Measurements from ENCODE around the gene PPP2R2C.
A peak's percentile ranks its signal among the peaks of the same experiment; 100 is the strongest.

The PPP2R2C gene

DNA sequence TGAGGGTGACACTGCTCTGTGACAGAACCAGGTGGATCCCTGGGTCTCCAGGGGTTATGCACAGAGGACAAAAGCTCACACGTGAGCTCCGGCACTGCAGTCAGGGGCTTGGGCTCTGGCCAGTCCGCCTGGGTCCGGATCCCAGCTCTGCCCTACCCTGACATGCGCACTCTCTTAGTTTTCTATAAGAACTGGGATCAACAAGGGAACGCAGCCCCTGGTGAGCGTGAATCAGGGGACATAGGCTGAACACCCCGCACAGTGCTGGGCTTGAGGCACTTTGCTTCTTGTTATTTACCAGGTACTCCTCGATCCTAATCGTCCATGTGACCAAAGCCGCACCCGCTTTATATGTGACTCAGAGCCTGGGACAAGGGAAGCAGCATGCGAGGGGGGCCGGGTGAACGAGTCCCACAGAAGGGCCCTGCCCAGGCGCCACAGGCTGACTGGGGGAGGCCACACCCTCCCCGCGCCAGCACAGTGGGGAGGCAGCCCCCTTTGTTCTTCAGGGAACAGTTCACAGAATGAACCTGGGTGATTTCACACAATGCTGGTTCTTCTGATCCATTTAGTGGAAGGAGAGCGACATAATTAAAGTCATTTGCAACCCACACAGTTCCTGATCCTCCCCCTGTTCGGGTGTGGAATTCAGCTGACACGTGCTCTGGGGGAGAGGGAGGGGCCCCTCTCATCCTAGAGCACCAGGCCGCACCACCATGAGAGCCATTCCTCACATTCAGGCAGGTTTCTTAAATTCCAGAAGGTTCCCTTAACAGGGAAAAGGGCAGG lies 147.2 kb downstream of the PPP2R2C start:
- DNase-seq = no peak

DNA sequence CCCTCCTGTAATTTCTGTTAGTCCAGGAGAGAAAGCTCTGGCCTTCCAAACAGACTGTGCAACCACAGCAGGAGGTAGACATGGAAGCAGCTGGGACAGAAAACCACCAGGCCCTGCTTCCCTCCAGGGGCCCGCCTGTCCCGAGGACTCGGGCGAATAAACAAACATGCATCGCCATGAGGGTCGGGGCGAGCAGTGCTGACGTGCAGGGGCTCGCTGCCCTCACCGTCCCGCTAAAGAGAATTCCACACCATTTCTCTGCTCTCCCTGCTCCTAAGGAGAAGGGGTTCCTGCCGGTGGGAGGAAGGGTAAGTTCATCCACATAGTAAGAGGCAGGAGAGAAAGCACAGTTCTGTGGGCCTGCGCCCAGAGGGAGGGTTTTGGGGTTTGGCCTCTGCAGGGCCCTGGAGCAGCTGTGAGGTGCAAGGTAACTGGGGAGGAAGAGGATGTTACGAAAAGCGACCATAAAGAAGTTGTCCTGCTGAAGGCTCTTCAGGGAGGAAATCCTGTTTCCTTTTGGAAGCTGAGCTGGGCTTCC lies 147.9 kb downstream of the PPP2R2C start:
- DNase-seq = no peak

DNA sequence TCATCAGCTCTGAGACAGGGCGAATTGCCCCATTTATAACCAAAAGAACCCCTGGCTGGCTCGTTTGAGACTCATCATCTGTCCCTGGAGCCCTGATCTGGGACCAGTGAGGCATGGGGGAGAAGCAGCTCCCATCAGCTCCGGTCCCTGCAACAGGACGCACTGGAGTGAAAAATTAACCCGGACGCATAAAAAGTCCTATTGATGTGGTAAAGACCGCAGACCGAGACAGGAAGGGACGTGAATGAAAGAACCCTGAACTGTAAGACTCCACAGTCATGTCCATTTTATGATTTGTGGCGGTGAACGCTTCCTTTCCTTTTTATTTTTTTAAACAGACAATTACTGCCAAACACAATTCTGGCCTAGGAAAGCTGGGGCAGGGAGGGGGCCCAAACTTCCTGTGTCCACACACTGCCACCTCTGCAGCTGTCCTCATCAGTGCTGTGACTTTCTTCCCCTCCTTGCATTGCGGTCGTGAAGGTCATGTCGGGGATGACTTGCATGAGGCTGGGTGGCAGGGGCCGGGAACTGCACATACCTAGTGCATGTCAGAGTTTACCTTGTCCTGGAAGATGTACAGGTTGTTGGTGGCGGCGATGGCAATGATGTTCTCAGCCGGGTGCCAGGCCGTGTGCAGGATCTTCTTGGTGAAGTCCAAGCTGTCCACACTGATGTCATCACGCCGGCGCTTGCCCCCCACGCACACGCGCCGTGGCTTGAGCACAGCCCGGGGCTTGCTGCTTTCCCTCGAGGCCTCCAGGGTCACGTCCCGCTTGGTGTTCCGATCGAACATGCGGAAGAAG lies 149.4 kb downstream of the PPP2R2C start:
- DNase-seq = no peak

DNA sequence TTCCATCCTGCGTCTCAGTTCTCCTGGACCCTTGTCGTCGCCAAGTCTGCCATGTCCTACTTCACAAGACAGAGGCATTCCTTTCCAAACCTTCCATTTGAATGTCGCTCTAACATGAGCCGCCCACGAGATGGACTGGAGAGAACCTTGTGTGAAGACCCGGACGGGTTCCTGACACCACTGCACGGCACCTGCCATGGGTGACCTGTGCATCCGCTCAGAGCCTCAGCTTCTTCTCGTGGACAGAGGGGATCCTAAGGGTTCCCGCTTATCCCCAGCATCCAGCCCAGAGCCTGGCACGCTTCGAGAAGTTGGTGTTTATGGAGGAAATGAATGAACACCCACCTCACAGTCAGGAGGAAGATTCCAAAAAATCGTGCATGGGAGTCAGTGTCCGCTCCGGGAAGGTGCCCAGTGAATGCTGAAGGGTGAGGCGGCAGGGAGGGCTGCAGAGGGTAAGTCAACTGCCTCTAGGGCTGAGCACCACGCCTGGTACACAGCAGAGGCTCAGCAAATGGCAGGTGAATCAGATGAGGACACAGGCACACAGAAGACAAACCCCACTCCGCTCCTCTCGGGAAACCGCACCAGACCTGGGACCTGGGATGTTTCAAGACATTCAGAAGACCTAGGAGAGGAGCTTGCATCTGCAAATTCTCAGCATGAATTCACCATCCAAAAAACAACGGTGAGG lies 150.2 kb downstream of the PPP2R2C start:
- no peak for DNase-seq

DNA sequence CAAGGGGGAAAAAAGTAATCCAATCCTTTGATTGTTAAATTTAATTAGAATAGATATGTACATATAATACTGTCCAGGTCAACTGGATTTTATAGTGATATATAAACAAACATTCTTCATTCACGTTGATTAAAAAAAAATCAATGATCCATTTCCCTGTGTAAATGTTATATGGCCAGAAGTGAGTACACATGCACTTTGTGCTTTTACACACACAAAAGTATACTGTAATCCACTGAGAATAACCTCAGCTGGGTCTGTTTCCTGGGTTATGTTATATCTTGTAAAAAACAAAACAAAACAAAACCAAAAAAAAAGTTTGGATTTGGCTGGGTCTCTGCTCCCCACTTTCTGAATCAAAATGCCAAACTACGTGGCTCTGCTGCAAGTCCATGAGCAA lies 151.1 kb downstream of the PPP2R2C start:
- DNase-seq = no peak

DNA sequence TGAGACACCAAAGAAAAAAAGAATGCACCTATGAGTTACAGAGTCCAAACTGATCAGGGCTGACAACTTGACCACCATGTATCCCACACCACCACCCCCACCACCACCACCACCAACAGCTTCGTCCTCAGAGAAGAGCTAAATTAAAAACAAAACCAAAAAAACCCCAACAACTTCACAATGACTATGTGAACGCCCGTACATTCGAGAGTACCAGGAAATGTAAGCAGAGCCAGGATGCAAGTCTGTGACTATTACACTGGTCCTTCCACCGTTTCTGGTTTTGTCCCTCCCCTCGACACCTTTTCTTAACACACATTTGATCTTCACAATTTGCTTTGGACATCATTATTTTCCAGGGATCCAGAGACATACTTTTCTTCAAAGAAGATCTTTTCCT lies 151.8 kb downstream of the PPP2R2C start:
- no peak for DNase-seq

DNA sequence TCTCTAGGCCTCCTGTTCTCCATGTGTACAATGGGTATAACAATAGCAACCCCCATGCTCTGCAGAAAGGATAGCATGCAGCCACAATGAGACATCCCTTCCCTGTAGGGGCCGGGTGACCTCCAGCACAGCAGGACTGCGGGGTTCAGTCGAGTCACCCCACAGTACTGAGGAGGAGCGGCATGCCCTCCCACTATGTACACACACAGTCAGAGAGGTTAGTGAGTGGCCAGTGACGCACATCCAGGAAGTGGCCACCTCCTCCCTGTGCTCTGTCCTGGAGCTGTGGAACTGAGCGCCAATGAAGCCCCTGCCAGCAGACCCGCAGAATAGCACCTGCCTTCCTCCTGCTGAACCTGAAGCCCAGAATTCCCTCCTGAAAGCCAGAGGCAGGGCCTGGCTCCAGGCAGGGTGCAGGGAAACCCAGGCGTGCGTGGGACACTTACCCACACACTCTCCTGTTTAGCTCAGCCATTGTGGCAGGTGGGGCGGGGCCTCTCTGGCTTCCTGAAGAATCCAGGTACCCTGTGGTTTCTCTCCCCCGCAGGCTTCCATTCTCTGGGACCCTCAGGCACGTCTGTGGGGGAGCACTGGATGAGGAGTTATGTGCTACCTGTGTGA lies 152.8 kb downstream of the PPP2R2C start:
- DNase-seq = no peak

DNA sequence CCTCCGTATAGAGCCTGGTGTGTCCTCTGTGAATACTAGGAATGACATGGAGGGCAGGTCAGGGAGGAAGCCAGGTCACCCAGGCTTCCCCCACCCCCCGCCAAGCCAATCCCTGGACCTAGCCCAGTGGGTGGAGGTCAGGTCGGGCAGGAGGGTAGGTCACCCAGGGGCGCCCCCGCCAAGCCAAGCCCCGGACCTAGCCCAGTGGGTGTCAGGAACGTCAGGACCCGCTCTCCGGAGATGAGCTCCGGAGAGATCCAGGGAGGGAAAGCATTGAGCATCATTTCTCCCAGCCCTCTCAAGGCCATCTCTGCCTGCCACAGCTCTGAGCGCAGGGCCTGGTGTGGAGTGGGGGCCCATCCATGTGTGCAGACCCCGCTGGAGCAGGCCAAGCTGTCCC lies 154.2 kb downstream of the PPP2R2C start:
- DNase-seq = no peak

DNA sequence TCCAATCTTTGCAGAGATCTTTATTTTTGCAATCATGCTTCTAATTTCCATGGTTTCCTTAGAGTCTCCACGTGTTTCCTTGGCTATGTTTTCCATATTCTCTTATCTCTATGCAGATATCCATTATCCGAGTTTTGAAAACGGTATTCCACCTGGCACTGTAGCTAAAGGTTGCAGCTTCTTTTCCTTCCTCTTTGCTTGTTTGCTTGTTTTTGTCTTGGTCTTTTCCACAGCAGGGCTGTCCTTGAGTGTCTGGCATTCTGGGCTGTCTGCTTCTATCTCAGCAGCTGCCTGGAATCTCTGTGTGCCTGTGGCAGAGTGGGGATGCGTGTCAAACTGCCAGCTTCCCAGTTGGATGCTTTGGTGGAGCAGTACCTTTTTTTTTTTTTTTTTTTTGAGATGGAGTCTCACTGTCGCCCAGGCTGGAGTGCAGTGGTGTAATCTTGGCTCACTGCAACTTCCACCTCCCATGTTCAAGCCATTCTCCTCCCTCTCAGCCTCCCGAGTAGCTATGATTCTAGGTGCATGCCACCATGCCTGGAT lies 155.9 kb downstream of the PPP2R2C start:
- no peak for DNase-seq

DNA sequence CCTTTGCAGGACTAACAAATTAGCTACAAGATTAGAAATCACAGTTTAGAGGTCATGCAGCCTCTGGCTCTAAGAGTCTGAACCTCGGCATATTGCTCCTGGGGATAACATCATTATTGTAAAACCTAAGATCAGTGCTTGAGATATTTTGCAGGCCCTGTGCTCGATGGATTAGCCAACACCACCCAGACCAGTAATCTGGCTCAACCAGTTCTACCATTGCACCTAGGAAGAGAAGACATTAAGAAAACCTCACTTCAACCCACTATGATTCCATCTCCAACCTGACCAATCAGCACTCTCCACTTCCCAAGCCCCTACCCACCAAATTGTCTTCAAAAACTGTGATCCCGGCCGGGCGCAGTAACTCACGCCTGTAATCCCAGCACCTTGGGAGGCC lies 159.2 kb downstream of the PPP2R2C start:
- no peak for DNase-seq

DNA sequence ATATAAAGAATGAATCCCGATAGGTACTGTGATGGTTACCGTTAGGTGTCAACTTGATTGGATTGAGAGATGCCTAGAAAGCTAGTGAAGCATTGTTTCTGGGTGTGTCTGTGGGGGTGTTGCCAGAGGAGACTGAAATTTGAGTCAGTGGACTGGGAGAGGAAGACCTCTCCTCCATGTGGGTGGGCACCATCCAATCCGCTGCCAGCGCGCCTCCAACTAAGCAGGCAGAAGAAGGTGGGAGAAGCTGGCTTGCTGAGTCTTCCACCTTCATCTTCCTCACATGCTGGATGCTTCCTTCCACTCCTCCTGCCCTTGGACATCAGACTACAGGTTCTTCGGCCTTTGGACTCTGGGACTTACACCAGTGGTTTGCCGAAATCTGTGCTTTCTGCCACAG lies 162.6 kb downstream of the PPP2R2C start:
- no peak for DNase-seq

DNA sequence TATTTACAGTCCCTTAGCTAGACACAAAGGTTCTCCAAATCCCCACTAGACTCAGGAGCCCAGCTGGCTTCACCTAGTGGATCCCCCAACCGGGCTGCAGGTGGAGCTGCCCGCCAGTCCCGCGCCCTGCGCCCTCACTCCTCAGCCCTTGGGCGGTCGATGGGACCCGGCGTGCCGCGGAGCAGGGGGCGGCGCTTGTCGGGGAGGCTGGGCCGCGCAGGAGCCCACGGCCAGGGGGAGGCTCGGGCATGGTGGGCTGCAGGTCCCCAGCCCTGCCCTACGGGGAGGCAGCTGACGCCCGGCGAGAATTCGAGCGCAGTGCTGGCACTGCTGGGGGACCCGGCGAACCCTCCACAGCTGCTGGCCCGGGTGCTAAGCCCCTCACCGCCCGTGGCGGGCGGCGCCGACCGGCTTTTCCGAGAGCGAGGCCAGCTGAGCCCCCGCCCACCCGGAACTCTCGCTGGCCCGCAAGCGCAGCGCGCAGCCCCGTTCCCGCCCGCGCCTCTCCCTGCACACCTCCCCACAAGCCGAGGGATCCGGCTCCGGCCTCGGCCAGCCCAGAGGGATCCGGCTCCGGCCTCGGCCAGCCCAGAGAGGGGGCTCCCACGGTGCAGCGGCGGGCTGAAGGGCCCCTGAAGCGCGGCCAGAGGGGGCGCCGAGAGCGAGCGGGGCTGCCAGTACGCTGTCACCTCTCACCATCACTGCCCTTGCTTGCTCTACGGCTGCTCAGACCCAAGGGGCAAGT lies 163.3 kb downstream of the PPP2R2C start:
- peak; percentile 65 for DNase-seq

DNA sequence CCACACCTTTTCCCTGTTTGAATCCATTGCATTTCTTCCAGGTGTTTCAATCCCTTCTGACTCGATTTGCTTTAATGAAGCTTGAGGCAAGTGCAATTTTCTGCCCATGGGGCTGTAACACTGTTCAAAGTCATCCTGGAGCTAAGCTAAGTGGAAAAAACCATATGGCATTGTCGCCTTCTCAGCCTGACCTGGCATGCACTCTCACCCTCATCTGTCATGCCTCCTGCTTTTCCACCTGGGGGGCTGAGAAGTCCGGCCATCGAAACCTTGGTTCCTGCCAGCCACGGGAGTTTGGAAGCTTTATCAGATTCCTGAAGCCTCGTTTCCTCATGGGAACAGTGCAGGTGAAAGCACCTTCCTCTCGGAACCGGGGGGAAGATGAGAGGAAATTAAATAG lies 164.5 kb downstream of the PPP2R2C start:
- DNase-seq = no peak

DNA sequence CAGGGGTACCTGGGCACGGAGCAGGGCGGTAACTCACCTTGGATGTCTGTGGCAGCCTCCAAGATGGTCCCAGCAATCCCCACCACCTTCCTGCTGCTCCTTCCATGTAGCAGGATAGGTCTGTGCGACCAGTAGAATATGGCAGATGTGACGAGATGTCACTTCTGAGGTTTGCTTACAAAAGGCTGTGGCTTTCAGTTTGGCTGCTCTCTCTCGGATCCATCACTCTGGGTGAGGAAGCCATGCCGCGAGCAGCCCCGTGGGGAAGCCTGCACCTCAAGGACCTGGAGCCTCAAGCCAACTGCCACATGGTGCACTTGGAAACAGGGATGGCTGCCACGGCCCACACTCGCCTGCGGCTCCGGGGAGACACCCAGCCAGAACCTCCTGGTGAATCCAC lies 165.2 kb downstream of the PPP2R2C start:
- DNase-seq = no peak

DNA sequence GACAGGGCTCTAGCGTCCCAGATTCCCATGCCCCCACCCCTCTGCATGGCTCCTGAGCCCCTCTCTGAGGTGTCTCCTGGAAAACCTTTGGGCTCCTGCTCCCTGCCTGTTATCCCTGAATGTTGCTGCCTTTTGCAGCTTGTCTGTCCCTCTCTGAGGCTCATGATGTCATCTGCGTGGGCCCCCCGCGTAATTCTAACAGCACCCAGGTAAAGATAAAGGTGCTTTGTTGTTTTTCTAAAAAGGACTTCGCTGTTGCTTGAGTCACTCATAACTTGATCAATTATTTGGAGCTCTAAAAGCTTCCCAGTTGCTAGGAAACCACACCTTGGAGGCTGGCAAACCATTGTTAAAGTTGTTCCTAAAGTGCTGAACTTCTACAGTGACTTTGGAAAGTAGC lies 166.1 kb downstream of the PPP2R2C start:
- no peak for DNase-seq

DNA sequence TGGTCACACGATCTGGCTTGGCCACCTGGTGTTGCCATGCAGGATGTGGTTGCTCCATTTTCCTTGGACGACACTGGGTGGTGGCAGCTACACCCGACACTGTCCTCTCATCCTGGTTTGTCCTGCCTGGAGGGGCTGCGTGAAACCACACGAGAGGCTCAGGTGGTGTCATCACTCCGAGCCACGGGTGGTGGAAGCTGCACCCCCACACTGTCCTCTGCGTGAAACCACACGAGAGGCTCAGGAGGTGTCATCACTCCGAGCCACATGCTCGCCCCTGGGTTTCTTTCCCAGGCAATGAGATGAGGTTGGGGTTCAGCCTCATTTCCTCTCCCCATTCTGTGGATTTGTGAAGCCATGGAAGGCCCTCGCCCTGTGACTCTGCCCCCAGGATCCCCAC lies 168.5 kb downstream of the PPP2R2C start:
- DNase-seq = no peak

DNA sequence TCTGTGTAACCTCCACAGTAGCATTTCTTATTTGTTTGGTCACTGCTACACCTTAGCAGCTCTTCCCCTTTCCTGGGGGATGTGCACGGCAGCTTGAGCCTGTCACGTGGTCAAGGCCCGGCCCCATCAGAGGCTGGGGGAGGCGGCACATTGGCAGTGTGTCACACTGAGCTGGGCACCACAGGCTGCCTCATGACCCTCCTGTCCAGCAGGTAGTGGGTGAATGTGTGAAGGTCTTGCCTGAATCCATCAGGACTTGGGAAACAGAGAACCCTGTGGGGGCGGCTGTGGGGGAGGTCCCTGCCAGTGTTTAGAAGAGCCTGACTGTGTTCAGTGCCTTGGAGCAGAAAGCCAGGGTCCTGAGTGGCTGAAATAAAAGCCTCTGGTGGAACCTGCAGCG lies 169.5 kb downstream of the PPP2R2C start:
- DNase-seq = no peak

DNA sequence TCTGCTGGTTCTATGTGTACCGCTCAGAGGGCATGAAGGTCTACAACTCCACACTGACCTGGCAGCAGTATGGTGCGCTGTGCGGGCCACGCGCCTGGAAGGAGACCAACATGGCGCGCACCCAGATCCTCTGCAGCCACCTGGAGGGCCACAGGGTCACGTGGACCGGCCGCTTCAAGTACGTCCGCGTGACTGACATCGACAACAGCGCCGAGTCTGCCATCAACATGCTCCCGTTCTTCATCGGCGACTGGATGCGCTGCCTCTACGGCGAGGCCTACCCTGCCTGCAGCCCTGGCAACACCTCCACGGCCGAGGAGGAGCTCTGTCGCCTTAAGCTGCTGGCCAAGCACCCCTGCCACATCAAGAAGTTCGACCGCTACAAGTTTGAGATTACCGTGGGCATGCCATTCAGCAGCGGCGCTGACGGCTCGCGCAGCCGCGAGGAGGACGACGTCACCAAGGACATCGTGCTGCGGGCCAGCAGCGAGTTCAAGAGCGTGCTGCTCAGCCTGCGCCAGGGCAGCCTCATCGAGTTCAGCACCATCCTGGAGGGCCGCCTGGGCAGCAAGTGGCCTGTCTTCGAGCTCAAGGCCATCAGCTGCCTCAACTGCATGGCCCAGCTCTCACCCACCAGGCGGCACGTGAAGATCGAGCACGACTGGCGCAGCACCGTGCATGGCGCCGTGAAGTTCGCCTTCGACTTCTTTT lies 170.5 kb downstream of the PPP2R2C start:
- DNase-seq = no peak

DNA sequence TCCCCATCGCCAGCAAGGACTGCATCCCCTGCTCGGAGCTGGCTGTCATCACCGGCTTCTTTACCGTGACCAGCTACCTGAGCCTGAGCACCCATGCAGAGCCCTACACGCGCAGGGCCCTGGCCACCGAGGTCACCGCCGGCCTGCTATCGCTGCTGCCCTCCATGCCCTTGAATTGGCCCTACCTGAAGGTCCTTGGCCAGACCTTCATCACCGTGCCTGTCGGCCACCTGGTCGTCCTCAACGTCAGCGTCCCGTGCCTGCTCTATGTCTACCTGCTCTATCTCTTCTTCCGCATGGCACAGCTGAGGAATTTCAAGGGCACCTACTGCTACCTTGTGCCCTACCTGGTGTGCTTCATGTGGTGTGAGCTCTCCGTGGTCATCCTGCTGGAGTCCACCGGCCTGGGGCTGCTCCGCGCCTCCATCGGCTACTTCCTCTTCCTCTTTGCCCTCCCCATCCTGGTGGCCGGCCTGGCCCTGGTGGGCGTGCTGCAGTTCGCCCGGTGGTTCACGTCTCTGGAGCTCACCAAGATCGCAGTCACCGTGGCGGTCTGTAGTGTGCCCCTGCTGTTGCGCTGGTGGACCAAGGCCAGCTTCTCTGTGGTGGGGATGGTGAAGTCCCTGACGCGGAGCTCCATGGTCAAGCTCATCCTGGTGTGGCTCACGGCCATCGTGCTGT lies 171.2 kb downstream of the PPP2R2C start:
- DNase-seq = no peak

DNA sequence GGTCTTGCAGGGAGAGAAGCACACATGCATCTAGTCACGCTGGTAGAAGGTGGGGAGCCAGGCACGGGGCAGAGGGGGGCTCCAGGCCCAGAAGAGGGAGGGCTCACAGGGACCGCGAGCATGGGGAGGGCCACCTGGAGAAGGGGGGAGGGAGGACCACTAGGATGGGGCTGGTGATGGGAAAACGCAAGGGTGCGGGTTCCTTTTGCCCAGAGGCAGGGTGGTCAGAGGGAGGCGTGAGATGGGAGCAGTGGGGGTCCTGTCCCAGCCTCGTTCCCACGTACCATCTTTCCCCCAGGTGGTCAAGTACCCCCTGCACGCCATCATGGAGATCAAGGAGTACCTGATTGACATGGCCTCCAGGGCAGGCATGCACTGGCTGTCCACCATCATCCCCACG lies 172.1 kb downstream of the PPP2R2C start:
- no peak for DNase-seq

DNA sequence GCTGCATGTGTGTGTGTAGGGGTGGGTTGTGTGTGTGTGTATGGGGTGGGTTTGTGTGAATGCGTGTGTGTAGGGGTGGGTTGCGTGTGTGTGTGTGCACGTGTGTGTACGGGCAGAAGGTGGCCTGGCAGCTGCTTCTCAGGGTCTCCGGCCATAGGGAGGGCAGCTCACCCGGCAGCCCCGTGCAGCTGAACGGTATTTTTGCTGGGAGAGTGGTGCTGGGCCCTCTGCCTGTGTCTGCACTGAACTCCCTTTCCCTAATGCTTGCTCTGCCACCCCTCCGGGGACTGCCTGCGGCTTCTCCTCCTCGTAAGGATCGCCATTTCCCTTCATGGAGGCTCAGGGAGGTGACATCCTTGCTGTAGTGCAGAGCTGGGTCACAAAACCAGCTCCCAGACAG lies 172.5 kb downstream of the PPP2R2C start:
- DNase-seq = no peak
